GM19395 (cell line): Measurements from ENCODE around the gene SLC12A9.

Experiments used
- ATAC-seq: cut with Tn5 transposase; IDR thresholded peaks from one replicate; pipeline ENCODE4 v1.9.1; 2021; ENCODE audit warnings: mild to moderate bottlenecking, moderate library complexity; ENCODE audit not compliant: unreplicated experiment

SLC12A9 gene

DNA sequence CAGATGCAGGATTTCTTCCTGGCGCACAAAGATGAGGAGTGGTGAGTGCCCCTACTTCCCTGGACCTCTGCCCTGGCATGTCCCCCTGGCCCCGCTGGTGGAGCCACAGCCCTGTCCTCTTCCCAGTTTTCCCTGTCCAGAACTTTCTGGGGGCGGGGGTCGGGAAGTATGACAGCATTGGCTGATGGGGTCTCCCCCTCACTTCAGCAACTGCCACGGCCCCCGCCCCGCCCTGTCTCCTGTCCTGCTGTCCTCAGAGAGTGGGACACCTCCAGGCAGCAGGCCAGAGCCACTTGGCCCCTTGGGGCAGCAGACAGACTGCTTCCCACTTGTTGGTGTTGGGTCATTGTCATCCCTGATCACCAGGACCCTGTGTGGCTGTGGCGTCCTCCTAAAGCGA, 29.7 kb downstream of the SLC12A9 start:
- no peak for ATAC-seq

DNA sequence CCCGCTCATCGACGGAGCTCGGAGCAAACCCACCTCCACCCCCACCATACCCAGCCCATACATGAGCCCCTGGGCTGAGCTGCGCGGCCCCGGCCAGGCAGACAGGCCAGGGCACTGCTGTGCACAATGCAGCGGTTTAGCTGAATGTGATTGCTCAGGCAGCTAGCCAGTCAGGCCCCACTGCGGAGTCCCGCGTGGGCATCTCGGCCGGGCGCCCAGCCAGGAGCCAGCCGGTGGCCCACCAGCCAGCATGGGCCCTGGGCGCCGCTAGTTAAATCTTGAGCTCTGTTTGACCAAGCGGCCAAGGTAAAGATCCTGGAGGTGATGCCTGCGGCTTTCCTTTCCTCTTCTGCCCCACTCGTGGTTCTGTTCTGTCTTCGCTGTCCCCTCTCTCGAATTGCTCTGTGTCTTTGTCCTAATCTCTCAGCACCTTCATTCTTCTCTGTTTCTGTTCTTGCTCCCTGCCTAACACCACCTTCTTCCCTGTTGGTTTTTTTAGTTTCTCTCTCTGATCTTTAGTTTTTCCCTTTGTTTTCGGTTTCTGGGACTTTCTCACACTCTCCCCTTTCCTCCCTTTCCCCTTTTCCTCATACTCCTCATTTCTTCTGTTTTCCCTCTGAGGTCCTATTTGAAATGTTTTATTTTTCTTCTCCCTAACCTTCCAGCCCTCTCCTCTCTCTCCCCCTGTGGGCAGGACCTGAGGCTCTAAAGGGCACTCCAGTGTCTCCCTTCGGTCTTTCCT, 30.4 kb downstream of the SLC12A9 start:
- ATAC-seq = no peak

DNA sequence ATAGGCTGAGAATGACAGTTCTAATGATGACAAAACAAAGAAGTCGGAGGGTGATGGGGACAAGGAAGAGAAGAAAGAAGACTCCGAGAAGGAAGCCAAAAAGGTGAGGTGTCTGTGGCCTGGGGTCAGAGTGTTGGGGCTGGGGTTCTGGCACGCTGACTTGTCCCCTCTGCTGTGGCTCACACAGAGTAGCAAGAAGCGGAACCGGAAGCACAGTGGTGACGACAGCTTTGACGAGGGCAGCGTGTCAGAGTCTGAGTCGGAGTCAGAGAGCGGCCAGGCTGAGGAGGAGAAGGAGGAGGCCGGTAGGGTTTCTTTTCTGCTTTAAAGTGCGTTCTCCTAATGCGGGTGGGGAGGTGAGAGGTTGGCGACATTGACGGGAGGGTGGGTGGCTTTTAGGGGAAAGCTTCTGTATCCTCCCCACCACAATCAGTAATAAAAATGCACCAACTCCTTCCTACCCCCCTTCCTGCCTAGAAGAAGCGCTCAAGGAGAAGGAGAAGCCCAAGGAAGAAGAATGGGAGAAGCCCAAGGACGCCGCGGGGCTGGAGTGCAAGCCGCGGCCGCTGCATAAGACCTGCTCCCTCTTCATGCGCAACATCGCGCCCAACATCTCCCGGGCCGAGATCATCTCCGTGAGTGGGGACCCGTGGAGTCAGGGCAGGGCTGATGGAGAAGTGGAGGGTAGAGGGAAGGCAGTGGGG, 32.4 kb downstream of the SLC12A9 start:
- ATAC-seq = no peak

DNA sequence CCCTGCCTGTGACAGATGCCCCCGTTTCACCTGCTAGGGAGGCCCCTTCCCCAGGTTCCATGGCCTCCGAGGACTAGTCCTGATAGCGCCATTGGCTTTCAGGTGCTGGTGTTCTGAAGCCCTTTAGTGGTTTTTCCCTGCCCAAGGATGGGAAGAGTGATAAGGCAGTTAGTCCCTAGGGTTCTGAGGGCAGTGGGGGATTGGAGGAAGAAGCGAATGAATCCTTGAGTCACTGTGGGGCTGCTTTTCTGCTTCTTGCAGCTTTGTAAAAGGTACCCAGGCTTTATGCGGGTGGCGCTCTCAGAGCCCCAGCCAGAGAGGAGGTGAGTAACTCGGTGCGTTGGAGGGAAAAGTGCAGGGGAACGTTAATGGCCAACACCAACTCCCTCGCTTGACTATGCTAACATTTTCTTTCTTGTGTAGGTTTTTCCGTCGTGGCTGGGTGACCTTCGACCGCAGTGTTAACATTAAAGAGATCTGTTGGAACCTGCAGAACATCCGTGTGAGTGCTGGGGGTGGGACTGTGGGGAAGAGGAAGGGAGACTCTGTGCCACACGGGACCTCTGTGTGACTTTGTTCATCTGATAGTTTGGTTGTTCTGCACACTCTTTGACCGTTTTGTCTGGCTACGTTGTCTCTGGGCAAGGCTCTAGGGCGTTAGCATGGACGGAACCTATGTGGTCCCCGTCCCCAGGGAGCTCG, 33.1 kb downstream of the SLC12A9 start:
- ATAC-seq = no peak

DNA sequence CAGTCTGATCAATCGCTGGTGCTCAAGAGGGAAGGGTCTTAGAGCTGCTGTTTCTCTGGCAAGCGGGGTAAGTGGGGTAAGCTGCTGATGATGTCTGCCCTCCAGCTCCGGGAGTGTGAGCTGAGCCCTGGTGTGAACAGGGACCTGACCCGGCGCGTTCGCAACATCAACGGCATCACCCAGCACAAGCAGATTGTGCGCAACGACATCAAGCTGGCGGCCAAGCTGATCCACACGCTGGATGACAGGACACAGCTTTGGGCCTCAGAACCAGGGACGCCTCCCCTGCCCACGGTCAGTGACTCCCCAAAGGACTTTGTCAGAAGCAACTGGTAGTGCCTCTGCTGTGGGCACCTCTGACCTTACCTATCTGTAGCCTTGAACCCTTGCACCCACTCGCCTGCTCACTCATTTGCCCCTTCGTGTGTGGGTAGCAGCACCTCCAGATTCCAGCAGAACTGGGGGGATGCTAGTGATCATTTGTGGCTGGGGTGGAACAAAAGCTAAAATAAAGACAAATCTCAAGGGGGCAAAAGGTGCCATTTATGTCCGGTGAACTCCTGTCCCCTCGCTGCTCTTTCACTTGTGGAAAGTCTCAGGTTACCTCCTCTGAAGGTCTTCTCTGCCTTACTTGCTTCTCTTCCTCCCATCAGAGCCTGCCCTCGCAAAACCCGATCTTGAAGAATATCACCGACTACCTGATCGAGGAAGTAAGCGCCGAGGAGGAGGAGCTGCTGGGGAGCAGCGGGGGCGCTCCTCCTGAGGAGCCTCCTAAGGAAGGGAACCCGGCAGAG, 33.8 kb downstream of the SLC12A9 start:
- no peak for ATAC-seq

DNA sequence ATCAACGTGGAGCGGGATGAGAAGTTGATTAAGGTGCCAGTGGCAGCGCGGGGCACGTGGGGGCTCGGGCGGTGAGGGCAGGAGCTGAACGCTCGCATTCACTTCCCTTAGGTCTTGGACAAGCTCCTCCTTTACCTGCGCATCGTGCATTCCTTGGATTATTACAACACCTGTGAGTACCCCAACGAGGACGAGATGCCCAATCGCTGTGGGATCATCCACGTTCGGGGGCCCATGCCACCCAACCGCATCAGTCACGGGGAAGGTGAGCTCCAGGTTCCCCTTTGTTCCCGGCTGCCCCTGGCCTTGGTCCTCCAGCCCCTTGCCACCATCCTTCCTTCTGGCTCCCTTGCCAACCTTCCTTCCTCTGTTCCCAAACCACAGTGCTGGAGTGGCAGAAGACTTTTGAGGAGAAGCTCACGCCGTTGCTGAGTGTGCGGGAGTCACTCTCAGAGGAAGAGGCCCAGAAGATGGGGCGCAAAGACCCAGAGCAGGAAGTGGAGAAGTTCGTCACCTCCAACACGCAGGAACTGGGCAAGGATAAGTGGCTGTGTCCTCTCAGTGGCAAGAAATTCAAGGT, 34.5 kb downstream of the SLC12A9 start:
- no peak for ATAC-seq

DNA sequence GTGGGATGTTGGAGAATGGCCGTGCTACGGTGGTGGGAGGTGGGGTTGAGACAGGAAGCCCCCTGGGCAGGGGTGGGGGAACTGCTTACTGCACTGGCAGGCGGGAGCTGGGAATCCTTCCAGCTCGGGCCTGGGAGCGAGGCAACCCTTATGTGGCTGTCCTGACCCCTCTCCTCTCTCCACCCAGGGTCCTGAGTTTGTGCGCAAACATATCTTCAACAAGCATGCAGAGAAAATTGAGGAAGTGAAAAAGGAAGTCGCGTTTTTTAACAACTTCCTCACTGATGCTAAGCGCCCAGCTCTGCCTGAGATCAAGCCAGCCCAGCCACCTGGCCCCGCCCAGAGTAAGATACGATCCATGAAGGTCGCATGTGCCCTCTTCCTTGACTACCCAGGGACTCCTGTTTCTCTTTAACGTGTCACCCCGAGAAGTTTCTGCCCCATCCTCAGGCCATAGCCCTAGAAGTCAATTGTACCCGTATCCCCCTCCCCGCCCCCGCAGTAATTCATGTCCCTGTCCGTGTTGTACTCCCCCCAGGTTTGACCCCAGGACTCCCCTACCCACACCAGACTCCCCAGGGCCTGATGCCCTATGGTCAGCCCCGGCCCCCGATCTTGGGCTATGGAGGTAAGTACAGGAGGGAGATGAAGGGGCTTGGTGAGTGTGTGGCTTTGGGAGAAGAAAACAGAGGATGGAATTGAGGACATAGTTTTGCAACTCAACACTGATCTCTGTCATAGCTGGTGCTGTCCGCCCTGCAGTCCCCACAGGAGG, 35.2 kb downstream of the SLC12A9 start:
- peak; percentile 58 for ATAC-seq

DNA sequence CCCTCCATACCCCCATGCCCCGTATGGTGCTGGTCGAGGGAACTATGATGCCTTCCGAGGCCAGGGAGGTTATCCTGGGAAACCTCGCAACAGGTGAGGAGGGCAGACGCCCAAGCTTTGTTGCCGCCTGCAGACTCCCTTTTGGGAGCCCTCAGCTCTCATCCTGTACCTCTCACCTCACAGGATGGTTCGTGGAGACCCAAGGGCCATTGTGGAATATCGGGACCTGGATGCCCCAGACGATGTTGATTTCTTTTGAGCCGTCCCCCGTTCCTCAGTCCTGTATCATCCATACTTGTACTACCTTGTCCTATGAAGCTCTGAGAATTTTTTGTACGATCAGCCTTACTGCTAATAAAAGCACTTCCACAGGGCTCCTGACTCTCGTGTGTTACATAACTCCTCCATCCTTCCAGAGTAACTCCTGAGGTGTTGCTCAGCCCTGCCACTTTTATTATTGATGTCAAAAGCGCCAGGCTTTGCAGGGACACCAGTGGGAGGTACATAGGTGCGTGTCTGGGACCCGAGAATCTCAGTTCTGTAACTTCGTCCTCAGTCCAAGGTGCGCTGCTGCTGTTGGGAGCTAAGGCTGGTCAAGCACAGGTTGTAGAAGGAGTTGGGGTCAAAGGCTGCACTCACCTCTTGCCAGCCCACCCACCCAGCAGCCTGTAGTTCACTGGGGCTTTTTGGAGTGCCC, 35.9 kb downstream of the SLC12A9 start:
- no peak for ATAC-seq

DNA sequence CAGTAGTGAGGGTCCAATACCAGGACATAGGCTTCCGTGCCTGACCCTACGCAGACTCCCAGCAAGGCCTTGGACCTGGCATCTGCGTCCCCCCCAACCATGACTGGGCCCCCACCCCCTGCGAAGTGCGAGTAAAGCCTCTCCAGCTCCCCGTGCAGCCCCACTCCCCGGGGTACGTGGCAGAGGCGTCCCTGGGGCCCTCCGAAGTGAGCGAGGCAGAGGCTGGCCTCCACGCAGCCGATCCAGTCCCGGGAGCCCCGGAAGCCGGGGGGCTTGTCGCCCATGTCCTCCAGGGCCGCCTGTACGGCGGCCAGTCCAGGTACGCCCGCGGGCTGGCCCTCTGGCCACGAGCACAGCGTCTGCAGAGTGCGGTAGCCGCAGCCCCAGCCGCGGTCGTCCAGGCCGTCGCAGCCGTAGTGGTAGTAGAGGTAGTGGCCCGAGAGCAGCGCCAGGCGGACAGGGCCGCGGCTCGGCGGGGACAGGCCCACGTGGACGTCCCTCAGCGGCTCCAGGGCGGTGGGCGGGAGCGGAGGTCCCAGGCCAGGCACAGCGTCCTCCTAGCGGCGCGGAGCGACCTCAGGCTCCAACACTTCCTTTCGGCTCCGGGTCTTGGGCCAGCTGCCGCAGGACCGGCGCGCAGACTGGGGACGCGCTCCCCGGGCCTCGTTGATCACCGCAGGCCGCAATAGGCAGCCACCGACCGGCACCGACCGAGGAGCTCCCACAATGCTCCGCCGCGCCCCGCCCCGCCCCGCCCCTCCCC, 36.7 kb downstream of the SLC12A9 start, which contains the start of gene UFSP1:
Gene UFSP1, minus strand, starts transcription at position 728 of the 763 bp plus-strand sequence. Its CDS starts 444 bp downstream, at position 284.
- peak; percentile 24 for ATAC-seq

DNA sequence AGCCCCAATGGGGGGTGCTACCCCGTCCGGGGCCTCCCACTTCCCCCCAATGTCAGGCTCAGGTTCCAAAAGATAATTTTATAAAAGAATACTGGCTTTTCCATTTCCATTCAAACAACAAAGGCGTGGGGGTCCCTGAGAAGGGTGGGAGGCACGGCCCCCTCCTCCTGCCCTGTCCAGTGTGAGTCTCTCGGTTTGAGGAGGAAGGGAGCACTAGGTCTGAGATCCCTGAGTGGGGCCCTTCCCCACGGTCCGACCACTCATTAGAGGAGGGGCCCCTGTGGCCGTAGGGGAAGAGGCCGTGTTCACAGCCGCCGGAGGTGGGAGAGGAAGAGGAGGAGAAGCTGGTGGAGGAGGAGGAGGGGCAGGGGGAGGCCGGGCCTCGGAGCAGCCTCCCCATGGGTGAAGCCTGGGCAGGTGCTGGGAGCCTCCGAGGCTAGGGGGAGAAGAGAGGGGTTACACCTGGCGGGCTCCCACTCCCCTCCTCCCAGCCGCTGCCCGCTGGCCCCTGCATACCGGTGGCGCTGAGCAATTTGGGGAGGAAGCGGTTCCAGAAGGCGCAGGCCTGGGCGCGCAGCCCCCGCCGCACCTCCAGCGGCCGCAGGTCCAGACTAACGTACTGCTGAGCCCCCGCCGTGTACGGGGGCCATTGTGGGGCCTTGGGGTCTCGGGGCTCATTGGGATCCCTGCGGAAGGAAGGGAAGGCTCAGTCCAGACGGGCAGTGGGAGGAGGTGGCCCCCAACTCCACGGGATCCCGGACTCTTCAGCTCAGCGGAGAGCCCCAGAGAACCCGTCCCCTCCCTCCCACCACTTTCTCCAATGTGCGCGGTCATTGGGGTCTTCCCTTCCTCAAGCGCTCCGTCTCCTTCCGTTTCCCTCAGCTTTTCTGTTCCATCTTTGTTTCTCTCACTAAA, 38.4 kb downstream of the SLC12A9 start:
- no peak for ATAC-seq

DNA sequence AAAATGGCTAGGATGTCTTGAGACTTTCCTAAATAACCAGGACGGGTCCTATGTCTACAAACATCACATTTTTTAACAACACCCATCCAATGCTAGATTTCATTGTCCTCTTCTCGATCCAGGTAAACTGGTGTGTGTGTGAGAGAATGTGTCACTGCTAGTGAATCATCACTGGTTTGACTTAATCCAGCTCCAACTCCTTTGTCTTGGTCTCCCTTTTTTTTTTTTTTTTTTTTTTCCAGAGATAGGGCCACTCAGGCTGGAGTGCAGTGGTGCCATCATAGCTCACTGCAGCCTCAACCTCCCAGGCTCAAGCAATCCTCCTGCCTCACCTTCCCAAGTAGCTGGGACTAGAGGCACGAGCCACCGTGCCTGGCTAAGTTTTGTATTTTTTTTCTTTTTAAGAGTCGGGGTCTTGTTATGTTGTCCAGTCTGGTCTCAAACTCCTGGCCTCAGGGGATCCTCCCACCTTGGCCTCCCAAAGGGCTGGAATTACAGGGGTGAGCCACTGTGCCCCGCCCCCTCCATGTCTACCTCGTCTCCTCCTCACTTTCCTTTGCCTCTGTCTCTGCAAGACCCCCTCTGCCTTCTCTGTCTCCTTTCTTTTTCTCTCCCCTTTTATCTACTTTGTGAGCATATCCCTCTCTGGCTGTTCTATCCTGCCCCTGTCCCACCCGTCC, 39.2 kb downstream of the SLC12A9 start:
- ATAC-seq = no peak

DNA sequence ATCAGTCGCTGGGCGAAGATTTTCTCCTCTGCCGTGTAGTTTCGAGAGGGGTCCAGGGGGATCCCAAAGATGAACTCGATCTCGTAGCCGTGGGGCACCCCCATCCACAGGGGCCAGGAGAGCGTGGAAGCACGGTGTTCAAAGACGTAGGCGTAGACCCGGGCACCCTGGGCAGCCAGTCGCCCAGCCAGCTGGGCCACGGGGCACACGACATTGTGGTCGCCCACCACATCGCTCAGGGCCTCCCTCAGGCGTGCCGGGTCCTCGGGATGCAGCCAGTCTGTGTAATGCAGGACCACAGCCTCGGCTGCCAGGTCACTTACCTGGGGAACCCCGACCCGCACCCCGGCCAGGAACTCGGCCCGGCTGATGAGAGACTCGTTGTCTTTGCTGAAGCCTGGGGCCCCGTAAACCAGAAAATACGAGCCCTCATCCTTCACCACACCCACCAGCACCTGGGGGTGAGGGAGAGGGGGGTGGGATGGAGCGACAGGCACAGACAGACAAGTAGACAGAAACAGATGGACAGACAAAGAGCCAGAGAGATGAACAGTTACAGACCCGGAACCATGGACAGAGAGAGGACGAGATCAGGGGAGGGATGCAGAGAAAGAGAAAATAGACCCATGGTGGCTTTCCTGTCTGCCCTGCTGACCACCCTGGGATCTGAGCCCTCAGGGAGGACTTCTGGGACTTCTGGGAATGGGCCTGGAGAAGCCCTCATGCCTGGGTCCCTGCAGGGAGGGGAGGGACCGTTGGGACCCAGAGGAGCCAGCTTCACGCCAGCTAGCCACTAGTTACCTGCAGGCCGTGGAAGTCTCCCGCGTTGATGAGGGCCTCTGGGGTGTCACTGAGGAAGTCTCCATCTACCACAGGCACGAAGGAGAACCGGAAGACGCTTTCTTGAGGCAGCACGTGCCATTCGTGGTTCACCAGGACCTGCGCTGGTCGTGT, 40.1 kb downstream of the SLC12A9 start:
- no peak for ATAC-seq

DNA sequence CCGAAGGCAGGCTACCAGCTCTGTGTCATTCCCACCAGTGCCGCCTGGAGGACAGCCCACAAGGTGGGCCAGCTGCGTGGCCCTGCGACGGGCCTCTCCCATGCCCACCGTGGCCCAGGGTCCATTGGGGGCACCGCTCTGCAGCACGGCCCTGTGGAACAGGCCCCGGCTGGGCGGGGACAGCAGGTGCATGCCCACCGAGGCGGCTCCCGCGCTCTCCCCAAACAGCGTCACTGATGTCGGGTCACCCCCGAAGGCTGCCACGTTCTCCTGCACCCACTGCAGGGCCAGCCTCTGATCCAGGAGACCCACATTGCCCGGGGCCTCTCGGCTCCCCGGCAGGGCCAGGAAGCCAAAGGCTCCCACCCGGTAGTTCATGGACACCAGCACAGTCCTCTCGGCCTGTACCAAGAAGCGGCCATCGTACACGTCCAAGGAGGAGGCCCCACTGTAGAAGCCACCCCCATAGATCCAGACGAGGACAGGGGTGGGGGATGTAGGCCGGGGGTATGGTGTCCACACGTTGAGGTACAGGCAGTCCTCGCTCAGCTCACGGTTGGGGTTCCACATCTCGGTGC, 40.9 kb downstream of the SLC12A9 start:
- no peak for ATAC-seq

DNA sequence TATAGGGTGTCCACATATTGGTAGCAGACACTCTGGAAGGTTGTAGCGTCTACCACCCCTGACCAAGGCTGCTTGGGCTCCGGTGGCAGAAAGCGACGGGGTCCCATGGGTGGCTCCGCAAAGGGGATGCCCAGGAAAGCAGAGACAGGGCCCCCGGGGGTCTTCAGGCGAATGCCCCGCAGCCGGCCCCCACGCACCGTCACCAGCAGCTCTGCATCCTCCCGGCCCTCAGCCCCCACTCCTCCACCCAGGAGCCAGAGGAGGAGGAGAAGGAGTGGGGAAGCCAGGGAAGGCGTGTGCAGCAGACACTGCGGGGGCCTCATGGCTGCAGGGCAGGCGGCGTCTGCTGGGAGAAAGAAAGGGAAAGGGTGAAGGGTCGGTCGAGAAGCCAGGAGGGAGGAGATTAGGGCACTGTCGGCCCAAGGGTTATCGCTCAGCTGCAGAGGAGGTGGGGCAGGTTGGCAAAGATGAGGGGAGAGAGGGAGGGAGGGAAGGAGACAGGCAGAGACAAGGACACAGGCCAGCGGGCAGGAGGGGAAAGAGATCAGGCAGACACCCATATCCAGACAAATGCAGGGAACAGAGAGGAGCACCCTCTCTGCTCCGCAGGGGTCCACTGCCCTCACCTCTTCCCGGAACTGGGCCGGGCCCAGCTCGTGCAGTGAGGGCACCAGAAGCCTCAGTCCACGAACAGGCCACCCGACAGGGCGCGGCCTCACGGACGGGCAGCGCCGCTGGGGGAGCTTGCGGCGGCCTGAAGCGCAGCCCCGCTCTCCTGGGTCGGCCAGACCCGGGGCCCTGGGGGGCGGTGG, 41.6 kb downstream of the SLC12A9 start:
- ATAC-seq = no peak
